ENCODE data around the gene C20orf144.

- TF ChIP-seq, protein P1, sequence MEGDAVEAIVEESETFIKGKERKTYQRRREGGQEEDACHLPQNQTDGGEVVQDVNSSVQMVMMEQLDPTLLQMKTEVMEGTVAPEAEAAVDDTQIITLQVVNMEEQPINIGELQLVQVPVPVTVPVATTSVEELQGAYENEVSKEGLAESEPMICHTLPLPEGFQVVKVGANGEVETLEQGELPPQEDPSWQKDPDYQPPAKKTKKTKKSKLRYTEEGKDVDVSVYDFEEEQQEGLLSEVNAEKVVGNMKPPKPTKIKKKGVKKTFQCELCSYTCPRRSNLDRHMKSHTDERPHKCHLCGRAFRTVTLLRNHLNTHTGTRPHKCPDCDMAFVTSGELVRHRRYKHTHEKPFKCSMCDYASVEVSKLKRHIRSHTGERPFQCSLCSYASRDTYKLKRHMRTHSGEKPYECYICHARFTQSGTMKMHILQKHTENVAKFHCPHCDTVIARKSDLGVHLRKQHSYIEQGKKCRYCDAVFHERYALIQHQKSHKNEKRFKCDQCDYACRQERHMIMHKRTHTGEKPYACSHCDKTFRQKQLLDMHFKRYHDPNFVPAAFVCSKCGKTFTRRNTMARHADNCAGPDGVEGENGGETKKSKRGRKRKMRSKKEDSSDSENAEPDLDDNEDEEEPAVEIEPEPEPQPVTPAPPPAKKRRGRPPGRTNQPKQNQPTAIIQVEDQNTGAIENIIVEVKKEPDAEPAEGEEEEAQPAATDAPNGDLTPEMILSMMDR (IDR thresholded peaks at IDR 0.05): no peak
- TF ChIP-seq POLR2AphosphoS5 (IDR thresholded peaks at IDR 0.05): no peak
- no peak for TF ChIP-seq POLR2A (IDR thresholded peaks at IDR 0.05; ENCODE audit: low read depth)
These were observed 14.0 kb downstream of the C20orf144 start for GRCh38 chr20:33676121-33676520.

All from esophagus muscularis mucosa (tissue), 3 donors.